GM19099 (cell line): ENCODE measurements around the gene AHSG.

Source experiments
- POLR2A ChIP-seq: IDR thresholded peaks from 3 replicates; pipeline ENCODE4 v1.6.1; 2011; ENCODE audit warnings: low read depth; ENCODE audit not compliant: insufficient read length; ENCODE audit errors: extremely low read depth

Gene AHSG

GRCh38 chr3:186640473-186640818 lies 27.6 kb downstream of the AHSG start:
- no peak for TF ChIP-seq POLR2A

- no peak for TF ChIP-seq POLR2A
Observed at GRCh38 chr3:186640929-186641328, 28.1 kb downstream of the AHSG start.

GRCh38 chr3:186642014-186642413 lies 29.2 kb downstream of the AHSG start:
- no peak for TF ChIP-seq POLR2A

GRCh38 chr3:186643493-186643892 lies 30.6 kb downstream of the AHSG start:
- TF ChIP-seq POLR2A: no peak

- no peak for TF ChIP-seq POLR2A
Observed at GRCh38 chr3:186644683-186645082, 31.8 kb downstream of the AHSG start.

- TF ChIP-seq POLR2A: no peak
Observed at GRCh38 chr3:186646106-186646505, 33.2 kb downstream of the AHSG start.

GRCh38 chr3:186646841-186647240 lies 34.0 kb downstream of the AHSG start:
- TF ChIP-seq POLR2A: no peak

- no peak for TF ChIP-seq POLR2A
Observed at GRCh38 chr3:186648851-186649250, 36.0 kb downstream of the AHSG start.

GRCh38 chr3:186651678-186652215 lies 38.9 kb downstream of the AHSG start:
- TF ChIP-seq POLR2A: no peak

- TF ChIP-seq POLR2A: no peak
Observed at GRCh38 chr3:186653080-186653707, 40.3 kb downstream of the AHSG start.

GRCh38 chr3:186653984-186654383 lies 41.1 kb downstream of the AHSG start:
- no peak for TF ChIP-seq POLR2A

- TF ChIP-seq POLR2A: no peak
Observed at GRCh38 chr3:186663361-186664118, 50.7 kb downstream of the AHSG start.

GRCh38 chr3:186664119-186664495 lies 51.2 kb downstream of the AHSG start:
- TF ChIP-seq POLR2A: no peak

- no peak for TF ChIP-seq POLR2A
Observed at GRCh38 chr3:186664506-186664905, 51.6 kb downstream of the AHSG start.

GRCh38 chr3:186665625-186666188 lies 52.8 kb downstream of the AHSG start, which contains the start of gene HRG:
Gene HRG (plus strand): TSS chr3:186666014. CDS start chr3:186666032, 18 bp downstream.
- no peak for TF ChIP-seq POLR2A

- TF ChIP-seq POLR2A: no peak
Observed at GRCh38 chr3:186668426-186668825, 55.6 kb downstream of the AHSG start.
